Esophagus squamous epithelium (tissue), 4 donors: ENCODE results near the gene CPLANE2.

ENCODE experiments used
- POLR2A ChIP-seq, 4 donors: fragments of 450-650 bp; IDR thresholded peaks; one replicate each; pipeline ENCODE4 v1.6.1; 2017; ENCODE audit warnings: antibody characterized with exemption in 4 of 4, mild to moderate bottlenecking in 4 of 4, moderate library complexity in 3 of 4
- TF ChIP-seq, protein P1 (sequence below), 6 experiments: fragments of 450-650 bp in 4 of 6; fragments of 200-600 bp in 2 of 6; sonication (generic) in 2 of 6; IDR thresholded peaks; one replicate each; pipeline ENCODE4 v1.5.1; 2016 to 2019; ENCODE audit warnings: antibody characterized with exemption in 6 of 6, mild to moderate bottlenecking in 4 of 6, moderate library complexity in 4 of 6

- TF ChIP-seq, protein P1, sequence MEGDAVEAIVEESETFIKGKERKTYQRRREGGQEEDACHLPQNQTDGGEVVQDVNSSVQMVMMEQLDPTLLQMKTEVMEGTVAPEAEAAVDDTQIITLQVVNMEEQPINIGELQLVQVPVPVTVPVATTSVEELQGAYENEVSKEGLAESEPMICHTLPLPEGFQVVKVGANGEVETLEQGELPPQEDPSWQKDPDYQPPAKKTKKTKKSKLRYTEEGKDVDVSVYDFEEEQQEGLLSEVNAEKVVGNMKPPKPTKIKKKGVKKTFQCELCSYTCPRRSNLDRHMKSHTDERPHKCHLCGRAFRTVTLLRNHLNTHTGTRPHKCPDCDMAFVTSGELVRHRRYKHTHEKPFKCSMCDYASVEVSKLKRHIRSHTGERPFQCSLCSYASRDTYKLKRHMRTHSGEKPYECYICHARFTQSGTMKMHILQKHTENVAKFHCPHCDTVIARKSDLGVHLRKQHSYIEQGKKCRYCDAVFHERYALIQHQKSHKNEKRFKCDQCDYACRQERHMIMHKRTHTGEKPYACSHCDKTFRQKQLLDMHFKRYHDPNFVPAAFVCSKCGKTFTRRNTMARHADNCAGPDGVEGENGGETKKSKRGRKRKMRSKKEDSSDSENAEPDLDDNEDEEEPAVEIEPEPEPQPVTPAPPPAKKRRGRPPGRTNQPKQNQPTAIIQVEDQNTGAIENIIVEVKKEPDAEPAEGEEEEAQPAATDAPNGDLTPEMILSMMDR (IDR thresholded peaks at IDR 0.05), result no peak
- TF ChIP-seq POLR2A (IDR thresholded peaks at IDR 0.05), result no peak
Measured at GRCh38 chr1:16286122-16286521, 49.1 kb upstream of the CPLANE2 start.
